ENCODE measurements around the gene CACNA1B. TPM values are rescaled to one million over a fixed set of nuclear protein-coding genes. Genes with fewer than 3 reads are reported as not detected.

Gene CACNA1B
- total and polyA plus RNA-seq, 2 of the 4 experiments (the other 2 are of a cell fraction) = 0.02 TPM; not detected in 1

DNA sequence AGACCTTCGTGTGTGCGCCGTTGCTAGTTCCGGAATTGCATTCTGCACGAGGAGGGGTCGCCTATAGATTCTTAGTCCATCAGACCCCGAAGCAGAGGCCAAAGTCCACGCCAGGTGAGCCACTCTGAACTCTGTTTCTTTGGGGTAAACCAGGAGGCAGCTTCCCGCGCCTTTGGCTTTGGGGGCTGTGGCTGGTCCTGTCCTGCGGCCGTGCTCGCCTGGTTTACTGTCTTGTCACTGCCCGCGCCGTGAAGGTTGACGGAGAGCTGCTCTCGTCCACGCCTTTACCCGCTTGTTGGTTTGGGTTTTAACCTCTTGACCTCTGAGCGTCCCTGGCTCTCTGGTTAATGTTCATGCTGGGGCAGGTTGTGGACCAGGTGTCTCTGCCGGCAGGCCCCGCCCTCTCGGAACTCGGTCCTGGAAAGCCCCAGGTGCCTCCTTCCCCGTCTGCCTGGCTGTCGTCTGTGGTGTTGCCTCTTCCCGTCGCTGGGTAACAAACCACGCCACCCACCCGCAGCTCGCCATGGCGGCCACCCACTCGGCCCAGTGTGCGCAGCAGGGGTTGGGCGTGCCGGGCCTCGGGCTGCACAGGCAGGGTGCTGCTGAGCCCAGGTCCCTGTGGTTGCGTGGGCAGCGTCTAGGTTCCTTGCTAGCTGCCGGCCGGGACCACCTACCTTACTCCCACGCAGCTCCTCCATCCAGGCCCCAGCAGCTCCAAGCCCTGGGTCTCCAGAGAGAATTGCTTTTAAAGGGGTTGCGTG is 44.6 kb upstream of the CACNA1B start:
- DNase-seq (no peak), ATAC-seq (ENCODE audit: low read depth) (no peak)
- H3K4me3 ChIP-seq (ENCODE audit: insufficient read depth, low read depth, low read length) = no peak overlapping the region
- H2BK120ac ChIP-seq (ENCODE audit: low read depth, low read length) = no peak overlapping the region
- H2BK5ac ChIP-seq (ENCODE audit: low read depth, low read length, poor library complexity, severe bottlenecking) = no peak overlapping the region
- dilution Hi-C loops (cut with HindIII; ENCODE audit: low sequenced_read_pairs, unreplicated experiment) (no loop called here), in situ Hi-C loops (cut with MboI; ENCODE audit: low sequenced_read_pairs) (no loop called here), intact Hi-C loops (cut with micrococcal nuclease) (no loop called here)
- H2AFZ ChIP-seq (replicated peaks; ENCODE audit: low read length, poor library complexity) = no peak overlapping the region
- no peak overlapping the region for H4K8ac ChIP-seq (ENCODE audit: low read depth in 2 of 2, low read length in 2 of 2)
- no peaks in the 10 kb centered on the region; the same call in 1 of the 2 replicates for H3K9me1 ChIP-seq (ENCODE audit: insufficient read depth, low read length)
- H2BK20ac ChIP-seq (ENCODE audit: low read depth, low read length) = no peak overlapping the region
- H2BK15ac ChIP-seq (ENCODE audit: low read depth, low read length) = no peak overlapping the region
- H4K5ac ChIP-seq (ENCODE audit: low read depth, low read length) = no peak overlapping the region
- H2AK5ac ChIP-seq (ENCODE audit: low read depth, low read length) = no peak overlapping the region
- no peak overlapping the region for H3K4me2 ChIP-seq (ENCODE audit: low read depth, low read length)
- H3K23ac ChIP-seq (ENCODE audit: low read depth, low read length) = no peak overlapping the region
- H4K91ac ChIP-seq (ENCODE audit: insufficient read depth, low read depth, low read length) = no peak overlapping the region
- H3K27ac ChIP-seq (ENCODE audit: insufficient read depth, low read length) = no peak overlapping the region
- no peaks in the 10 kb centered on the region for H3K27me3 ChIP-seq (ENCODE audit: control insufficient read depth, insufficient read depth, low read length)
- no peak overlapping the region for H3K18ac ChIP-seq (ENCODE audit: low read depth, low read length)
- no peak overlapping the region for H3K4ac ChIP-seq (ENCODE audit: low read depth, low read length)
- POLR2A ChIA-PET (ENCODE audit: unreplicated experiment) = no interaction called here
- CTCF ChIA-PET = no interaction called here
- no peak overlapping the region for H2AK9ac ChIP-seq (replicated peaks; ENCODE audit: low read depth, low read length, poor library complexity)
- no peaks in the 10 kb centered on the region for H3K9me3 ChIP-seq (ENCODE audit: control insufficient read depth, insufficient read depth, low read length)
- H3K56ac ChIP-seq (ENCODE audit: extremely low read depth, insufficient read depth, low read length) = no peak overlapping the region
- H3K4me1 ChIP-seq (ENCODE audit: control insufficient read depth, insufficient read depth, low read length) = no peaks in the 10 kb centered on the region; the same call in 1 of the 2 replicates
- H3K14ac ChIP-seq (replicated peaks; ENCODE audit: low read depth, low read length) = no peak overlapping the region
- BruUV-seq (replicated peaks) = no TSS peak
- WGBS, 2 experiments (ENCODE audit: extremely low coverage in 2 of 2, insufficient read length in 1 of 2) = 97% methylated on average over 14 of the region's 44 CpGs; no CpG with 5 or more reads in 1 of the 2 experiments
- H4K20me1 ChIP-seq (ENCODE audit: insufficient read depth, low read length) = peaks cover 15% of the 10 kb centered on the region; the same call in 1 of the 2 replicates
- no peak overlapping the region for H3K9ac ChIP-seq (ENCODE audit: low read depth, low read length)
- peaks cover 4 to 13% of the 10 kb centered on the region in 2 experiments; a peak in 2 of 4 replicates for H3K79me1 ChIP-seq (ENCODE audit: low read depth in 1 of 2, low read length in 2 of 2)
- H3K36me3 ChIP-seq (ENCODE audit: control insufficient read depth, insufficient read depth, low read length) = peaks cover 45% of the 10 kb centered on the region
- TF ChIP-seq CHD1 (IDR thresholded peaks at IDR 0.05; ENCODE audit: low read depth, low read length) (no peak), RAD21 (IDR thresholded peaks at IDR 0.05; ENCODE audit: low read length) (no peak), CEBPB (IDR thresholded peaks at IDR 0.05; ENCODE audit: low read depth, low read length) (no peak), FOS (IDR thresholded peaks at IDR 0.05; ENCODE audit: low read depth, low read length) (no peak), RFX5 (IDR thresholded peaks at IDR 0.05; ENCODE audit: low read depth, low read length) (no peak), BHLHE40 (IDR thresholded peaks at IDR 0.05; ENCODE audit: low read depth, low read length) (no peak), RCOR1 (IDR thresholded peaks at IDR 0.05; ENCODE audit: insufficient replicate concordance, low read length) (no peak), SMC3 (IDR thresholded peaks at IDR 0.05; ENCODE audit: low read depth, low read length) (no peak), POLR2A (IDR thresholded peaks at IDR 0.05; ENCODE audit: low read depth, low read length) (no peak), MAFK (IDR thresholded peaks at IDR 0.05; ENCODE audit: low read depth, low read length) (no peak), MXI1 (IDR thresholded peaks at IDR 0.05; ENCODE audit: borderline replicate concordance, low read depth, low read length) (no peak), MAZ (IDR thresholded peaks at IDR 0.05; ENCODE audit: borderline replicate concordance, low read depth, low read length) (no peak), NFE2L2 (IDR thresholded peaks at IDR 0.05; ENCODE audit: low read depth, low read length) (no peak)
- TF ChIP-seq, protein P1, sequence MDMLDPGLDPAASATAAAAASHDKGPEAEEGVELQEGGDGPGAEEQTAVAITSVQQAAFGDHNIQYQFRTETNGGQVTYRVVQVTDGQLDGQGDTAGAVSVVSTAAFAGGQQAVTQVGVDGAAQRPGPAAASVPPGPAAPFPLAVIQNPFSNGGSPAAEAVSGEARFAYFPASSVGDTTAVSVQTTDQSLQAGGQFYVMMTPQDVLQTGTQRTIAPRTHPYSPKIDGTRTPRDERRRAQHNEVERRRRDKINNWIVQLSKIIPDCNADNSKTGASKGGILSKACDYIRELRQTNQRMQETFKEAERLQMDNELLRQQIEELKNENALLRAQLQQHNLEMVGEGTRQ (IDR thresholded peaks at IDR 0.05; ENCODE audit: low read depth, low read length) = no peak
- TF ChIP-seq, protein P2, sequence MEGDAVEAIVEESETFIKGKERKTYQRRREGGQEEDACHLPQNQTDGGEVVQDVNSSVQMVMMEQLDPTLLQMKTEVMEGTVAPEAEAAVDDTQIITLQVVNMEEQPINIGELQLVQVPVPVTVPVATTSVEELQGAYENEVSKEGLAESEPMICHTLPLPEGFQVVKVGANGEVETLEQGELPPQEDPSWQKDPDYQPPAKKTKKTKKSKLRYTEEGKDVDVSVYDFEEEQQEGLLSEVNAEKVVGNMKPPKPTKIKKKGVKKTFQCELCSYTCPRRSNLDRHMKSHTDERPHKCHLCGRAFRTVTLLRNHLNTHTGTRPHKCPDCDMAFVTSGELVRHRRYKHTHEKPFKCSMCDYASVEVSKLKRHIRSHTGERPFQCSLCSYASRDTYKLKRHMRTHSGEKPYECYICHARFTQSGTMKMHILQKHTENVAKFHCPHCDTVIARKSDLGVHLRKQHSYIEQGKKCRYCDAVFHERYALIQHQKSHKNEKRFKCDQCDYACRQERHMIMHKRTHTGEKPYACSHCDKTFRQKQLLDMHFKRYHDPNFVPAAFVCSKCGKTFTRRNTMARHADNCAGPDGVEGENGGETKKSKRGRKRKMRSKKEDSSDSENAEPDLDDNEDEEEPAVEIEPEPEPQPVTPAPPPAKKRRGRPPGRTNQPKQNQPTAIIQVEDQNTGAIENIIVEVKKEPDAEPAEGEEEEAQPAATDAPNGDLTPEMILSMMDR (conservative IDR thresholded peaks at IDR 0.05; ENCODE audit: low read depth, low read length) = no peak

Measured in IMR-90 (cell line).